Fibroblast of lung (primary cell): Measurements from ENCODE around the gene TCEA3.

Experiments used
- EZH2 ChIP-seq: IDR thresholded peaks from 2 replicates; pipeline ENCODE4 v1.5.1; 2012; ENCODE audit warnings: low read length, control low read depth, mild to moderate bottlenecking; ENCODE audit errors: missing control alignments
- TF ChIP-seq, protein P1 (sequence below), 2 donors: IDR thresholded peaks in 1 of 2; conservative IDR thresholded peaks in 1 of 2; 1 replicate in 1 of 2; 2 replicates in 1 of 2; pipeline ENCODE4 v1.5.1; 2011 to 2012; ENCODE audit warnings: low read length in 2 of 2, control low read depth in 1 of 2, inconsistent platforms in 1 of 2, low read depth in 1 of 2, mild to moderate bottlenecking in 1 of 2

DNA sequence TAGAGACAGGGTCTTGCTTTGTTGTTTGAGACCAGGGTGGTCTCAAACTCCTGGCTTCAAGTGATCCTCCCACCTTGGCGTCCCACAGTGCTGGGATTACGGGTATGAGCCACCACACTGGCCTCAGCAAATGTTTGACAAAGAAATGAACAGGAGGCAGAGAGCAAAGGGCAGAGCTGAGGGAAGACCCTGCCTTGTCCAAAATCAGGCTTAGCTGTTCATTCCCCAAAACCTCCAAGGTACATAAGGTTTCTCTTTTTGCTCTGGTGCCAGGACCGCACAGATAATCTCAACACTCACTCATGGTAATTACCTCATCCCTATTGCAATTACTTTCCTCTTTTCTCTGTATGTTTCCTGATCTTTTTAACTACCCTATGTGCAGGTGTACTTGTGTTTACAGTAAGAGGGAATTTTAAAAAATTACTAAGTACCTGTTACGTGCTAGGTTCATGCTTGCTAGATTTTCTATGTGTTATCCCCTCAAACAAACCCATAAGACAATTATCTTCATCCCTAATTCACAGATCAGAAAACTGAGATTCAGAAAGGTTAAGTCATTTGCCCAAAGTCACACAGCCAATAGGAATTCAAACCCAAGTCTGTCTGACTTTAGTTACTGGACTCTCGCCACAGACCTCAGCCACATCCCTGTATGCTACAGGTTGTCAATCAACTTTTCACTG, 47.9 kb upstream of the TCEA3 start:
- TF ChIP-seq, protein P1, sequence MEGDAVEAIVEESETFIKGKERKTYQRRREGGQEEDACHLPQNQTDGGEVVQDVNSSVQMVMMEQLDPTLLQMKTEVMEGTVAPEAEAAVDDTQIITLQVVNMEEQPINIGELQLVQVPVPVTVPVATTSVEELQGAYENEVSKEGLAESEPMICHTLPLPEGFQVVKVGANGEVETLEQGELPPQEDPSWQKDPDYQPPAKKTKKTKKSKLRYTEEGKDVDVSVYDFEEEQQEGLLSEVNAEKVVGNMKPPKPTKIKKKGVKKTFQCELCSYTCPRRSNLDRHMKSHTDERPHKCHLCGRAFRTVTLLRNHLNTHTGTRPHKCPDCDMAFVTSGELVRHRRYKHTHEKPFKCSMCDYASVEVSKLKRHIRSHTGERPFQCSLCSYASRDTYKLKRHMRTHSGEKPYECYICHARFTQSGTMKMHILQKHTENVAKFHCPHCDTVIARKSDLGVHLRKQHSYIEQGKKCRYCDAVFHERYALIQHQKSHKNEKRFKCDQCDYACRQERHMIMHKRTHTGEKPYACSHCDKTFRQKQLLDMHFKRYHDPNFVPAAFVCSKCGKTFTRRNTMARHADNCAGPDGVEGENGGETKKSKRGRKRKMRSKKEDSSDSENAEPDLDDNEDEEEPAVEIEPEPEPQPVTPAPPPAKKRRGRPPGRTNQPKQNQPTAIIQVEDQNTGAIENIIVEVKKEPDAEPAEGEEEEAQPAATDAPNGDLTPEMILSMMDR (conservative IDR thresholded peaks at IDR 0.05 in 1 of 2, IDR thresholded peaks at IDR 0.05 in 1 of 2; ENCODE audit: low read depth in 1 of 2, low read length in 2 of 2), result no peak
- TF ChIP-seq EZH2, result no peak
